ENCODE data around the gene MLX. TPM values are rescaled to one million over a fixed set of nuclear protein-coding genes. Genes with fewer than 3 reads are reported as not detected.

MLX gene
- total and polyA plus RNA-seq, 2 donors (not counting 1 experiment from before 2014, with no cell fraction given) = 62.4 to 66.6 TPM

DNA sequence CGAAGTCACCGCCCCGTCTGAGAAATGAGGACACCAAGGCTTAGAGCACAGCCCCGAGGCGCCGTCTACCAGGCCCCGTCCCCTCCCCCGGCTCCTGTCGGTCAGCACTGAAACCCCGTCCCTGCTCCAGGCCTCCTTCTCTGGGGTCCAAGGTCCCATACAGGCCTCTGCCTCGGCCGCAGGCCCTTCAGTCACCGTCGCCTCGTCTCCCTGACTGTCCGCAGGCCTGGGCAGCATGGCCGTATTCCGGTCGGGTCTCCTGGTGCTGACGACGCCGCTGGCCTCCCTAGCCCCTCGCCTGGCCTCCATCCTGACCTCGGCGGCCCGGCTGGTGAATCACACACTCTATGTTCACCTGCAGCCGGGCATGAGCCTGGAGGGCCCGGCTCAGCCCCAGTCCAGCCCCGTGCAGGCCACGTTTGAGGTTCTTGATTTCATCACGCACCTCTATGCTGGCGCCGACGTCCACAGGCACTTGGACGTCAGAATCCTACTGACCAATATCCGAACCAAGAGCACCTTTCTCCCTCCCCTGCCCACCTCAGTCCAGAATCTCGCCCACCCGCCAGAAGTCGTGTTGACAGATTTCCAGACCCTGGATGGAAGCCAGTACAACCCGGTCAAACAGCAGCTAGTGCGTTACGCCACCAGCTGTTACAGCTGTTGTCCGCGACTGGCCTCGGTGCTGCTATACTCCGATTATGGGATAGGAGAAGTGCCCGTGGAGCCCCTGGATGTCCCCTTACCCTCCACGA, 4.3 kb upstream of the MLX start:
- Histone ChIP-seq H3K4me1 (ENCODE audit: control insufficient read depth in 2 of 2, insufficient read depth in 2 of 2, low read length in 2 of 2) (peaks cover 27 to 38% of the 10 kb centered on the region in 2 donors), H3K36me3 (replicated peaks in 1 of 2; ENCODE audit: control extremely low read depth in 1 of 2, control insufficient read depth in 1 of 2, extremely low read depth in 1 of 2, insufficient read depth in 2 of 2, low read length in 1 of 2) (peaks cover 0 to 26% of the 10 kb centered on the region in 2 experiments), H4K20me1 (ENCODE audit: control insufficient read depth, insufficient read depth, low read length, poor library complexity, severe bottlenecking) (peaks cover 12% of the 10 kb centered on the region), H2AFZ (ENCODE audit: insufficient read depth, low read depth, low read length, poor library complexity, severe bottlenecking) (peak overlapping the region; percentile 79), H3K27ac (ENCODE audit: low read length in 2 of 2) (peak overlapping the region; percentile 68 to 87), H3K4me2 (replicated peaks; ENCODE audit: low read depth, low read length, poor library complexity, severe bottlenecking) (peak overlapping the region; percentile 80), H3K4me3 (ENCODE audit: control extremely low read depth in 1 of 5, extremely low read depth in 1 of 5, insufficient read depth in 1 of 5, low read depth in 2 of 5, low read length in 4 of 5) (peak overlapping the region; percentile 76 to 99 (median 93)), H3K27me3 (replicated peaks in 1 of 4; ENCODE audit: control extremely low read depth in 1 of 4, control insufficient read depth in 3 of 4, insufficient read depth in 4 of 4, low read length in 3 of 4) (no peaks in the 10 kb centered on the region), H3K9ac (ENCODE audit: low read length) (peak overlapping the region; percentile 93), H3K79me2 (ENCODE audit: control insufficient read depth, insufficient read depth, low read length) (peaks cover 58% of the 10 kb centered on the region), H3K9me3 (ENCODE audit: control extremely low read depth in 1 of 3, control insufficient read depth in 2 of 3, insufficient read depth in 1 of 3, low read length in 2 of 3) (no peaks in the 10 kb centered on the region)
- no peaks in the 10 kb centered on the region for H3K9me3 Mint-ChIP-seq (ENCODE audit: insufficient read depth)
- ChIA-PET CTCF (interaction anchor here (0.7 to 6.4 kb wide), 2 partner anchors 15 to 35 kb away, joined by 3 to 51 read pairs; partner anchors contain the start of gene PSMC3IP), POLR2A (interaction anchor here (0.8 to 2.1 kb wide), 2 partner anchors 8 to 15 kb away, joined by 3 to 6 read pairs; partner anchors contain the start of gene PSMC3IP)
- 18% methylated on average over 48 of the region's 48 CpGs for WGBS (ENCODE audit: insufficient coverage)
- H3K4me3 Mint-ChIP-seq = peak overlapping the region; percentile 97
- no peaks in the 10 kb centered on the region for H3K27me3 Mint-ChIP-seq
- H3K27ac Mint-ChIP-seq = peak overlapping the region; percentile 96
- intact Hi-C loops (cut with micrococcal nuclease) = loop anchor here (1.0 kb wide), 3 partner anchors 8 to 15 kb away; partner anchors contain the start of gene PSMC3IP
- ATAC-seq (ENCODE audit: low read depth) = no peak
- H3K4me1 Mint-ChIP-seq = peaks cover 40% of the 10 kb centered on the region
- no peak for TF ChIP-seq EZH2 (IDR thresholded peaks at IDR 0.05; ENCODE audit: borderline replicate concordance, insufficient read depth, low read depth, low read length, poor library complexity, severe bottlenecking)
- TF ChIP-seq, protein P1, sequence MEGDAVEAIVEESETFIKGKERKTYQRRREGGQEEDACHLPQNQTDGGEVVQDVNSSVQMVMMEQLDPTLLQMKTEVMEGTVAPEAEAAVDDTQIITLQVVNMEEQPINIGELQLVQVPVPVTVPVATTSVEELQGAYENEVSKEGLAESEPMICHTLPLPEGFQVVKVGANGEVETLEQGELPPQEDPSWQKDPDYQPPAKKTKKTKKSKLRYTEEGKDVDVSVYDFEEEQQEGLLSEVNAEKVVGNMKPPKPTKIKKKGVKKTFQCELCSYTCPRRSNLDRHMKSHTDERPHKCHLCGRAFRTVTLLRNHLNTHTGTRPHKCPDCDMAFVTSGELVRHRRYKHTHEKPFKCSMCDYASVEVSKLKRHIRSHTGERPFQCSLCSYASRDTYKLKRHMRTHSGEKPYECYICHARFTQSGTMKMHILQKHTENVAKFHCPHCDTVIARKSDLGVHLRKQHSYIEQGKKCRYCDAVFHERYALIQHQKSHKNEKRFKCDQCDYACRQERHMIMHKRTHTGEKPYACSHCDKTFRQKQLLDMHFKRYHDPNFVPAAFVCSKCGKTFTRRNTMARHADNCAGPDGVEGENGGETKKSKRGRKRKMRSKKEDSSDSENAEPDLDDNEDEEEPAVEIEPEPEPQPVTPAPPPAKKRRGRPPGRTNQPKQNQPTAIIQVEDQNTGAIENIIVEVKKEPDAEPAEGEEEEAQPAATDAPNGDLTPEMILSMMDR (IDR thresholded peaks at IDR 0.05) = no peak
- DNase-seq = no peak

DNA sequence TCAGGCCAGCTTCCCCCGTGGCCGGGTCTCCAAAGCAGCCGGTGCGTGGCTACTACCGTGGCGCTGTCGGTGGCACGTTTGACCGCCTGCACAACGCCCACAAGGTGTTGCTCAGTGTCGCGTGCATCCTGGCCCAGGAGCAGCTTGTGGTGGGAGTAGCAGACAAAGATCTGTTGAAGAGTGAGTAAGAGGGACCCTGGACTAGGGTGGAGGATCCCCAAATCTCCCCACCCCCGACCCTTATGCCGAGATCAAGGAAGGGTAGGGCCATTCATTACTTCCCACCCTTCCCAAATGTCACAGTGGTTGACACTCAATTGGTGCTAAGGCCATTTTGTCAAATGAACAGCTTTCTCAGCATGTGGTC, 3.8 kb upstream of the MLX start:
- intact Hi-C loops (cut with micrococcal nuclease) = no loop called here
- Histone ChIP-seq H3K27me3 (replicated peaks in 1 of 4; ENCODE audit: control extremely low read depth in 1 of 4, control insufficient read depth in 3 of 4, insufficient read depth in 4 of 4, low read length in 3 of 4) (no peaks in the 10 kb centered on the region), H3K4me3 (ENCODE audit: control extremely low read depth in 1 of 5, extremely low read depth in 1 of 5, insufficient read depth in 1 of 5, low read depth in 2 of 5, low read length in 4 of 5) (peak overlapping the region in 4 of 5 experiments; percentile 93 to 99 (median 94)), H3K4me2 (replicated peaks; ENCODE audit: low read depth, low read length, poor library complexity, severe bottlenecking) (peak overlapping the region; percentile 80), H3K27ac (ENCODE audit: low read length in 2 of 2) (peak overlapping the region; percentile 2 to 87), H3K79me2 (ENCODE audit: control insufficient read depth, insufficient read depth, low read length) (peaks cover 62% of the 10 kb centered on the region), H3K9ac (ENCODE audit: low read length) (peak overlapping the region; percentile 93), H2AFZ (ENCODE audit: insufficient read depth, low read depth, low read length, poor library complexity, severe bottlenecking) (no peak overlapping the region), H3K4me1 (ENCODE audit: control insufficient read depth in 2 of 2, insufficient read depth in 2 of 2, low read length in 2 of 2) (peaks cover 31 to 43% of the 10 kb centered on the region in 2 donors), H4K20me1 (ENCODE audit: control insufficient read depth, insufficient read depth, low read length, poor library complexity, severe bottlenecking) (peaks cover 12% of the 10 kb centered on the region), H3K9me3 (ENCODE audit: control extremely low read depth in 1 of 3, control insufficient read depth in 2 of 3, insufficient read depth in 1 of 3, low read length in 2 of 3) (no peaks in the 10 kb centered on the region), H3K36me3 (replicated peaks in 1 of 2; ENCODE audit: control extremely low read depth in 1 of 2, control insufficient read depth in 1 of 2, extremely low read depth in 1 of 2, insufficient read depth in 2 of 2, low read length in 1 of 2) (peaks cover 0 to 26% of the 10 kb centered on the region in 2 experiments)
- ChIA-PET CTCF (interaction anchor here (0.6 to 6.4 kb wide), 4 partner anchors 14 to 36 kb away, joined by 3 to 51 read pairs (median 3); partner anchors contain the start of gene PSMC3IP), POLR2A (interaction anchor here (0.8 to 2.1 kb wide), 2 partner anchors 8 to 14 kb away, joined by 3 to 6 read pairs; partner anchors contain the start of gene PSMC3IP)
- H3K4me3 Mint-ChIP-seq = peak overlapping the region; percentile 97
- H3K4me1 Mint-ChIP-seq = peaks cover 43% of the 10 kb centered on the region
- TF ChIP-seq, protein P1 (IDR thresholded peaks at IDR 0.05) = no peak
- TF ChIP-seq EZH2 (IDR thresholded peaks at IDR 0.05; ENCODE audit: borderline replicate concordance, insufficient read depth, low read depth, low read length, poor library complexity, severe bottlenecking) = no peak
- peak overlapping the region; percentile 96 for H3K27ac Mint-ChIP-seq
- DNase-seq = no peak
- no peak for ATAC-seq (ENCODE audit: low read depth)
- no peaks in the 10 kb centered on the region for H3K9me3 Mint-ChIP-seq (ENCODE audit: insufficient read depth)
- H3K27me3 Mint-ChIP-seq = no peaks in the 10 kb centered on the region
- WGBS (ENCODE audit: insufficient coverage) = 64% methylated on average over 5 of the region's 14 CpGs
